DND-41 (cell line): ENCODE data around the gene MAIP1.

Experiments used
- ATAC-seq: fragments of 200-7000 bp; cut with Tn5 transposase; 3 replicates; pipeline ENCODE4 v1.9.1; 2021; ENCODE audit warnings: low read depth; ENCODE audit not compliant: insufficient read depth
- DNase-seq: peaks from one replicate; pipeline ENCODE4 v3.0.0-alpha.2; 2020
- H2AFZ ChIP-seq: 2 replicates; pipeline ENCODE4 v1.6.0; 2012; ENCODE audit warnings: low read depth, low read length
- H3K27ac ChIP-seq: 2 replicates; pipeline ENCODE4 v1.5.1; 2012; ENCODE audit warnings: low read length, inconsistent platforms
- H3K27me3 ChIP-seq: fragments of 200-600 bp; sonication (generic); 2 replicates; pipeline ENCODE4 v1.6.0; 2012; ENCODE audit warnings: low read length, mild to moderate bottlenecking, inconsistent platforms; ENCODE audit not compliant: insufficient read depth, poor library complexity
- H3K36me3 ChIP-seq: 2 replicates; pipeline ENCODE4 v1.5.1; 2012; ENCODE audit warnings: low read length, inconsistent platforms; ENCODE audit not compliant: insufficient read depth
- H3K4me1 ChIP-seq: 2 replicates; pipeline ENCODE4 v1.5.1; 2012; ENCODE audit warnings: mild to moderate bottlenecking, low read length; ENCODE audit not compliant: insufficient read depth
- H3K4me2 ChIP-seq: 2 replicates; pipeline ENCODE4 v1.6.0; 2012; ENCODE audit warnings: mild to moderate bottlenecking, moderate library complexity, low read length, inconsistent platforms; ENCODE audit not compliant: insufficient read depth
- H3K4me3 ChIP-seq, 2 experiments: fragments of 200-600 bp in 1 of 2; shearing (Covaris generic) in 1 of 2; 2 replicates each; pipeline ENCODE4 v1.5.1; 2012 to 2016; ENCODE audit warnings: inconsistent platforms in 2 of 2, low read length in 2 of 2, mild to moderate bottlenecking in 2 of 2, low read depth in 1 of 2, moderate library complexity in 1 of 2
- H3K79me2 ChIP-seq: 2 replicates; pipeline ENCODE4 v1.6.0; 2012; ENCODE audit warnings: low read length, inconsistent platforms; ENCODE audit not compliant: insufficient read depth
- H3K9ac ChIP-seq: 2 replicates; pipeline ENCODE4 v1.6.0; 2012; ENCODE audit warnings: low read depth, mild to moderate bottlenecking, inconsistent platforms, low read length, moderate library complexity
- H3K9me3 ChIP-seq: 2 replicates; pipeline ENCODE4 v1.5.1; 2012; ENCODE audit warnings: low read length, moderate library complexity, mild to moderate bottlenecking, inconsistent platforms; ENCODE audit not compliant: insufficient read depth, severe bottlenecking
- H4K20me1 ChIP-seq: 2 replicates; pipeline ENCODE4 v1.6.0; 2012; ENCODE audit warnings: low read length; ENCODE audit not compliant: insufficient read depth
- CTCF ChIP-seq: IDR thresholded peaks from 2 replicates; pipeline ENCODE4 v1.5.1; 2012; ENCODE audit warnings: borderline replicate concordance, low read length, moderate library complexity, mild to moderate bottlenecking; ENCODE audit not compliant: poor library complexity, severe bottlenecking; ENCODE audit errors: extremely low read depth
- EZH2 ChIP-seq: IDR thresholded peaks from 3 replicates; pipeline ENCODE4 v1.6.1; 2012; ENCODE audit warnings: borderline replicate concordance, low read depth, mild to moderate bottlenecking, moderate library complexity, low read length, inconsistent platforms; ENCODE audit not compliant: severe bottlenecking

MAIP1 gene

GRCh38 chr2:199991691-199992090, 36.3 kb downstream of the MAIP1 start:
- peaks cover 20% of the 10 kb centered on the region for H3K4me1 ChIP-seq
- H3K4me2 ChIP-seq = no peak overlapping the region
- no peak overlapping the region for H3K9ac ChIP-seq
- TF ChIP-seq CTCF = no peak
- no peak for TF ChIP-seq EZH2
- no peak overlapping the region for H3K4me3 ChIP-seq
- H3K27ac ChIP-seq = no peak overlapping the region
- ATAC-seq = no peak
- H3K27me3 ChIP-seq = no peaks in the 10 kb centered on the region
- H2AFZ ChIP-seq = no peak overlapping the region
- DNase-seq = no peak
- no peaks in the 10 kb centered on the region for H3K79me2 ChIP-seq
- H3K9me3 ChIP-seq = no peaks in the 10 kb centered on the region
- no peaks in the 10 kb centered on the region for H3K36me3 ChIP-seq
- H4K20me1 ChIP-seq = no peaks in the 10 kb centered on the region

GRCh38 chr2:199992296-199992695, 36.9 kb downstream of the MAIP1 start:
- H3K4me2 ChIP-seq = no peak overlapping the region
- no peak overlapping the region for H2AFZ ChIP-seq
- H3K9ac ChIP-seq = no peak overlapping the region
- H3K27ac ChIP-seq = no peak overlapping the region
- no peaks in the 10 kb centered on the region for H3K36me3 ChIP-seq
- no peaks in the 10 kb centered on the region for H3K79me2 ChIP-seq
- no peaks in the 10 kb centered on the region for H3K9me3 ChIP-seq
- no peaks in the 10 kb centered on the region for H3K27me3 ChIP-seq
- DNase-seq (no peak), ATAC-seq (no peak)
- H4K20me1 ChIP-seq = no peaks in the 10 kb centered on the region
- H3K4me1 ChIP-seq = peaks cover 15% of the 10 kb centered on the region
- TF ChIP-seq EZH2 (no peak), CTCF (no peak)
- no peak overlapping the region for H3K4me3 ChIP-seq

GRCh38 chr2:199994371-199994770, 39.0 kb downstream of the MAIP1 start:
- Histone ChIP-seq H3K4me3 (no peak overlapping the region), H3K27ac (no peak overlapping the region), H3K4me2 (no peak overlapping the region), H3K79me2 (no peaks in the 10 kb centered on the region), H4K20me1 (no peaks in the 10 kb centered on the region), H3K36me3 (no peaks in the 10 kb centered on the region), H3K9me3 (no peaks in the 10 kb centered on the region), H2AFZ (no peak overlapping the region), H3K27me3 (no peaks in the 10 kb centered on the region), H3K9ac (no peak overlapping the region), H3K4me1 (no peaks in the 10 kb centered on the region)
- no peak for TF ChIP-seq EZH2
- TF ChIP-seq CTCF = no peak
- 0 out of 3 replicates have a peak, but pooled peaks have one; percentile 50 for ATAC-seq
- no peak for DNase-seq

GRCh38 chr2:199994896-199995295, 39.5 kb downstream of the MAIP1 start:
- Histone ChIP-seq H3K9ac (no peak overlapping the region), H3K4me1 (no peaks in the 10 kb centered on the region)

More at GRCh38 chr2:199994896-199995295, 39.5 kb downstream of the MAIP1 start:
- H3K4me3 ChIP-seq = no peak overlapping the region
- H3K27me3 ChIP-seq = no peaks in the 10 kb centered on the region
- no peak overlapping the region for H2AFZ ChIP-seq
- ATAC-seq = no peak
- no peak for DNase-seq
- no peaks in the 10 kb centered on the region for H3K9me3 ChIP-seq
- H3K27ac ChIP-seq = no peak overlapping the region
- H3K4me2 ChIP-seq = no peak overlapping the region
- TF ChIP-seq CTCF (no peak), EZH2 (no peak)
- H3K79me2 ChIP-seq = no peaks in the 10 kb centered on the region
- H3K36me3 ChIP-seq = no peaks in the 10 kb centered on the region
- H4K20me1 ChIP-seq = no peaks in the 10 kb centered on the region
